HFF-Myc (cell line): ENCODE data around the gene CLUH.
"Not testable (repeated sequence)": the region's sequence is repeated elsewhere in the genome, so short reads cannot be mapped to it uniquely, and the experiment has no call there.

Experiments used
- DNase-seq: peaks from one replicate; pipeline ENCODE4 v3.0.0-alpha.2; 2011; ENCODE audit warnings: low read depth; ENCODE audit errors: extremely low read depth
- H3K4me3 ChIP-seq: replicated peaks from 2 replicates; pipeline ENCODE4 v1.5.1; 2011; ENCODE audit warnings: low read depth, mild to moderate bottlenecking, control low read depth, low read length
- TF ChIP-seq, protein P1 (sequence below): IDR thresholded peaks from 2 replicates; pipeline ENCODE4 v1.5.1; 2012; ENCODE audit warnings: mild to moderate bottlenecking, low read depth, low read length, control low read depth; ENCODE audit errors: missing control alignments

Gene CLUH

GRCh38 chr17:2687074-2687418 is 24.5 kb downstream of the CLUH start:
- no peak for DNase-seq
- TF ChIP-seq, protein P1, sequence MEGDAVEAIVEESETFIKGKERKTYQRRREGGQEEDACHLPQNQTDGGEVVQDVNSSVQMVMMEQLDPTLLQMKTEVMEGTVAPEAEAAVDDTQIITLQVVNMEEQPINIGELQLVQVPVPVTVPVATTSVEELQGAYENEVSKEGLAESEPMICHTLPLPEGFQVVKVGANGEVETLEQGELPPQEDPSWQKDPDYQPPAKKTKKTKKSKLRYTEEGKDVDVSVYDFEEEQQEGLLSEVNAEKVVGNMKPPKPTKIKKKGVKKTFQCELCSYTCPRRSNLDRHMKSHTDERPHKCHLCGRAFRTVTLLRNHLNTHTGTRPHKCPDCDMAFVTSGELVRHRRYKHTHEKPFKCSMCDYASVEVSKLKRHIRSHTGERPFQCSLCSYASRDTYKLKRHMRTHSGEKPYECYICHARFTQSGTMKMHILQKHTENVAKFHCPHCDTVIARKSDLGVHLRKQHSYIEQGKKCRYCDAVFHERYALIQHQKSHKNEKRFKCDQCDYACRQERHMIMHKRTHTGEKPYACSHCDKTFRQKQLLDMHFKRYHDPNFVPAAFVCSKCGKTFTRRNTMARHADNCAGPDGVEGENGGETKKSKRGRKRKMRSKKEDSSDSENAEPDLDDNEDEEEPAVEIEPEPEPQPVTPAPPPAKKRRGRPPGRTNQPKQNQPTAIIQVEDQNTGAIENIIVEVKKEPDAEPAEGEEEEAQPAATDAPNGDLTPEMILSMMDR = no peak
- H3K4me3 ChIP-seq = no peak overlapping the region

GRCh38 chr17:2685696-2686095 is 25.9 kb downstream of the CLUH start:
- DNase-seq = no peak
- H3K4me3 ChIP-seq = no peak overlapping the region
- TF ChIP-seq, protein P1 = no peak

DNA sequence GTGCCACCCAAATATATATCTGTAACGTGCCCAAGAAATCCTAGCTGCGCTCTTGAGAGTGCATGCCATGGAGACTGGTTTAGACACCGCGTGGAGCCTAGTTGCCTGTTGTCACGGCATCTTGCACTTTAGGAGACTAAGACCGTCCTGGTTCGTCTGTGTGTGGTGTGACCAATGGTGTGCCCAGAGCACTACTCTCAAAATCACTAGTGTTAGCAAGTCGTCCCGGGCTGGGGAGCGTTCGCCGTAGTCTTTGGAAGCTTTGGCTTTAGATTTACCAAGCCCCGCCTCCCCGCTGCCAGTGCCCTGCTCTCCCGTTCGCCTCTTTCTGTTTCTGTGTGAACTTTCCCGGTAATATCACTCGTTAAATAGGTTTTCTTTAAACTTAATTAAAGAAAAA is 27.0 kb downstream of the CLUH start:
- no peak for DNase-seq
- H3K4me3 ChIP-seq = no peak overlapping the region
- TF ChIP-seq, protein P1 = no peak

DNA sequence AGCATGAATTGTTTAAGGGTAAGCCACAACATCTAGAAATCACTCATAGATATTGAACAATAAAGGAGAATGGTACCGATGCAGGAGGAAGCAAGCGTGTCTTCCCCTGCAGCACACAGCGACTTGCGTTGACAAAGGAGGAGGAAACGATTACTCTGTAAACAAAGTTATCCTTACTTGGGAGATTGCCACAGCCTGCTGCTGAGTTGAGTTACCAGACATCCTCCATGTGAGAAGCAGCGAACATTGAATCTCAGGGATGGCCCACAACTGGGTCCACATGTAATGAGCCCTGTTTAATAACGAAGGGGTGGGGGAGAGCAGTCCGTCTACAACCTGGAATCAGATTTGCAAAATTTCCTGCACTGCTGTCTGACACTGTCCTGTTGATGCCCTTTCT is 27.7 kb downstream of the CLUH start:
- TF ChIP-seq, protein P1 = no peak
- no peak for DNase-seq

GRCh38 chr17:2682176-2682938 is 29.2 kb downstream of the CLUH start:
- DNase-seq = no peak
- no peak overlapping the region for H3K4me3 ChIP-seq
- TF ChIP-seq, protein P1 = no peak

More for the DNA sequence above, 27.7 kb downstream of the CLUH start:
- H3K4me3 ChIP-seq = no peak overlapping the region

DNA sequence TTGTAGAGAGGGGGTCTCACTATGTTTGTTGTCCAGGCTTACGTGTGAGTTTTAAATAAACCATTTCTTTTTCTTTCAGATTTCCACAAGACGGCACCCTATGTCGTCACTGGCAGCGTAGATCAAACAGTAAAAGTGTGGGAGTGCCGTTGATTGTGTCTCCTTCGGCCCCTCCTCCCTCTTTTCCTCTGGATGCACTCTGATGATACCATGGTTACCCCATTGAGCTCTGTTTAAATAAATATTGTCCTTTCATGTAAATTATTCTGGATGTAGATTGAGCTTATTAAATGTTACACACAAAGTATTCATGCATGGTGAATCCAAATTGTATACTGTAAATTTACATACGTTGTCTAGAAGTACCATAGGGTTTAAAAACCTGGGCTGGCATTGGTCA is 29.9 kb downstream of the CLUH start:
- H3K4me3 ChIP-seq = no peak overlapping the region
- TF ChIP-seq, protein P1 = no peak
- DNase-seq = no peak

DNA sequence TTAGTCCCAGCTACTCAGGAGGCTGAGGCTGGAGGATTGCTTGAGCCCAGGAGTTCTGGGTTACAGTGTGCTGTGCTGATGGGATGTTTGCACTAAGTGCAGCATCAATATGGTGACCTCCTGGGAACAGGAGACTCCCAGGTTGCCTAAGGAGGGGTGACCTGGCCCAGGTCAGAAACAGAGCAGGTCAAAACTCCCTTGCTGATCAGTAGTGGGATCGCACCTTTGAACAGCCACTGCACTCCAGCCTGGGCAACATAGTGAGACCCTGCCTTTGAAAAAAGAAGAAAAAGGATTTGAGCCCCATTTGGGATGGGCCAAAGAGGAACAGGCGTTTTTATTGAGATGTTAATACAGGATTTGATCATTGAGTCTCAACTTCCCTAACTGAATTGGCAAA is 30.6 kb downstream of the CLUH start:
- H3K4me3 ChIP-seq = no peak overlapping the region
- no peak for DNase-seq
- TF ChIP-seq, protein P1 = no peak

DNA sequence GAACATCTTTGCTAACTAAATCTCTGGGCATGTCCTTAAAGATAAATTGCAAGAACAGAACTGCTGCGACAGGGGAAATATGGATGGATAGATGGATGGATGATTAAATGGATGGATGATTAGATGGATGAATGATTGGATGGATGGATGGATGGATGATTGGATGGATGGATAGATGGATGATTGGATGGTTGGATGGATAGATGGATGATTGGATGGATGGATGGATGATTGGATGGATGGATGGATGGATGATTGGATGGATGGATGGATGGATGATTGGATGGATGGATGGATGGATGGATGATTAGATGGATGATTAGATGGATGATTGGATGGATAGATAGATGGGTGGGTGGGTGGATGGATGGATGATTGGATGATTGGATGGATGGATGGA is 32.3 kb downstream of the CLUH start:
- DNase-seq, H3K4me3 ChIP-seq: not testable (repeated sequence)
